DMS53 treated with DMSO at 0.1 percent for 48 hours (cell line): ENCODE measurements around the gene ACSBG1.

Source experiments
- DNase-seq: peaks from one replicate; lab custom pipeline; 2025; ENCODE audit not compliant: unreplicated experiment; lab: John Stamatoyannopoulos, UW

Gene ACSBG1

GRCh38 chr15:78234515-78235040, at the start of gene ACSBG1:
TSS of gene ACSBG1 (minus strand) at chr15:78234565. CDS start at chr15:78234501, 64 bp downstream.
- DNase-seq: no peak

GRCh38 chr15:78282324-78282723, 48.0 kb upstream of the ACSBG1 start:
- no peak for DNase-seq

- no peak for DNase-seq
These were observed 46.1 kb upstream of the ACSBG1 start for GRCh38 chr15:78280319-78281072.

- no peak for DNase-seq
These were observed 41.9 kb upstream of the ACSBG1 start for GRCh38 chr15:78276064-78276943.

- no peak for DNase-seq
These were observed 40.6 kb upstream of the ACSBG1 start for GRCh38 chr15:78274994-78275393.

GRCh38 chr15:78272776-78273175, 38.4 kb upstream of the ACSBG1 start:
- no peak for DNase-seq

- no peak for DNase-seq
These were observed 38.0 kb upstream of the ACSBG1 start for GRCh38 chr15:78272316-78272715.

- DNase-seq: no peak
These were observed 32.4 kb upstream of the ACSBG1 start for GRCh38 chr15:78266806-78267205.

GRCh38 chr15:78266229-78266628, 31.9 kb upstream of the ACSBG1 start:
- no peak for DNase-seq

- DNase-seq: no peak
These were observed 31.4 kb upstream of the ACSBG1 start for GRCh38 chr15:78265752-78266224.

- no peak for DNase-seq
These were observed 30.7 kb upstream of the ACSBG1 start for GRCh38 chr15:78265137-78265460.

GRCh38 chr15:78264304-78265136, 30.2 kb upstream of the ACSBG1 start, which contains the start of gene DNAJA4:
TSS of gene DNAJA4 (plus strand) at chr15:78264562. CDS start at chr15:78264764, 202 bp downstream.
- peak; percentile 32 for DNase-seq

GRCh38 chr15:78263907-78264303, 29.5 kb upstream of the ACSBG1 start:
- no peak for DNase-seq

GRCh38 chr15:78263351-78263781, 29.0 kb upstream of the ACSBG1 start:
- DNase-seq: no peak

GRCh38 chr15:78261062-78261461, 26.7 kb upstream of the ACSBG1 start:
- DNase-seq: no peak

- no peak for DNase-seq
These were observed 26.1 kb upstream of the ACSBG1 start for GRCh38 chr15:78260489-78260888.

GRCh38 chr15:78259232-78259631, 24.9 kb upstream of the ACSBG1 start:
- DNase-seq: no peak

- no peak for DNase-seq
These were observed 23.3 kb upstream of the ACSBG1 start for GRCh38 chr15:78257681-78258080.

GRCh38 chr15:78256044-78256437, 21.7 kb upstream of the ACSBG1 start:
- DNase-seq: no peak

GRCh38 chr15:78255421-78256043, 21.2 kb upstream of the ACSBG1 start:
- no peak for DNase-seq
